ENCODE measurements around the gene SLC4A1AP. TPM values are rescaled to one million over a fixed set of nuclear protein-coding genes. Genes with fewer than 3 reads are reported as not detected.

SLC4A1AP gene
- total RNA-seq, 1 experiment from 2014 or later, result 19.8 TPM

- no peak for TF ChIP-seq REST (IDR thresholded peaks at IDR 0.05; ENCODE audit: low read depth)
These were observed 49.5 kb downstream of the SLC4A1AP start (continued) for GRCh38 chr2:27713201-27713600.

GRCh38 chr2:27714053-27714452, 50.4 kb downstream of the SLC4A1AP start:
- CTCF ChIA-PET, result no interaction called here
- H3K4me1 ChIP-seq (ENCODE audit: control insufficient read depth in 1 of 2, insufficient read depth in 2 of 2, low read length in 2 of 2), result peaks cover 8 to 45% of the 10 kb centered on the region in 2 experiments
- BruUV-seq (replicated peaks), result no TSS peak

More at GRCh38 chr2:27714053-27714452, 50.4 kb downstream of the SLC4A1AP start:
- ATAC-seq (no peak), DNase-seq (ENCODE audit: low read depth, low spot score) (no peak)
- no peaks in the 10 kb centered on the region for H3K9me3 ChIP-seq (ENCODE audit: control insufficient read depth in 1 of 2, insufficient read depth in 1 of 2, low read depth in 1 of 2, low read length in 2 of 2)
- no peaks in the 10 kb centered on the region for H3K27me3 ChIP-seq (ENCODE audit: insufficient read depth, low read length)
- TF ChIP-seq YY1 (IDR thresholded peaks at IDR 0.05; ENCODE audit: extremely low read depth, insufficient replicate concordance, low read depth, low read length) (no peak), EZH2phosphoT487 (IDR thresholded peaks at IDR 0.05; ENCODE audit: borderline replicate concordance) (no peak), POLR2A (IDR thresholded peaks at IDR 0.05; ENCODE audit: borderline replicate concordance, extremely low read depth, insufficient read depth, insufficient read length) (no peak), TCF7L2 (IDR thresholded peaks at IDR 0.05; ENCODE audit: borderline replicate concordance, extremely low read depth, insufficient read depth, insufficient read length) (no peak), SIN3A (IDR thresholded peaks at IDR 0.05; ENCODE audit: low read depth) (no peak), CBX3 (IDR thresholded peaks at IDR 0.05; ENCODE audit: low read depth) (no peak), EZH2 (IDR thresholded peaks at IDR 0.05) (no peak), ZNF274 (IDR thresholded peaks at IDR 0.05; ENCODE audit: low read depth, low read length) (no peak), CEBPB (IDR thresholded peaks at IDR 0.05; ENCODE audit: low read depth) (no peak), ZBTB33 (IDR thresholded peaks at IDR 0.05; ENCODE audit: extremely low read depth, insufficient replicate concordance, low read length) (no peak), ELF1 (IDR thresholded peaks at IDR 0.05; ENCODE audit: borderline replicate concordance, low read depth) (no peak), POLR2AphosphoS5 (IDR thresholded peaks at IDR 0.05; ENCODE audit: low read depth, low read length) (no peak), ATF3 (IDR thresholded peaks at IDR 0.05) (no peak), EGR1 (IDR thresholded peaks at IDR 0.05; ENCODE audit: low read depth) (no peak), SP1 (IDR thresholded peaks at IDR 0.05; ENCODE audit: low read depth) (no peak)
- no peak overlapping the region for H2AFZ ChIP-seq (ENCODE audit: low read depth, low read length, poor library complexity, severe bottlenecking)
- H3K9ac ChIP-seq (ENCODE audit: low read length), result no peak overlapping the region
- ChIA-PET POLR2A (interaction anchor here (0.9 kb wide), 1 partner anchor 8 kb away, joined by 3 read pairs; no protein-coding TSS in a partner anchor), RAD21 (ENCODE audit: low non-redundant PET in 1 of 2, low total read pairs in 2 of 2, uncharacterized antibody in 2 of 2, unreplicated experiment in 2 of 2) (no interaction called here)
- H3K4me3 ChIP-seq (replicated peaks in 1 of 2; ENCODE audit: low read depth in 1 of 2, low read length in 2 of 2), result no peak overlapping the region
- H3K9me2 ChIP-seq (ENCODE audit: insufficient read depth), result no peaks in the 10 kb centered on the region
- peak overlapping the region; percentile 80 for H3K4me2 ChIP-seq (ENCODE audit: low read length)
- H3K36me3 ChIP-seq (ENCODE audit: control insufficient read depth in 1 of 2, insufficient read depth in 2 of 2, low read length in 2 of 2), result no peaks in the 10 kb centered on the region
- no peaks in the 10 kb centered on the region for H4K20me1 ChIP-seq (ENCODE audit: insufficient read depth)
- intact Hi-C loops (cut with micrococcal nuclease), result no loop called here
- H3K27ac ChIP-seq (ENCODE audit: low read depth, low read length), result no peak overlapping the region
- no peaks in the 10 kb centered on the region for H3K79me2 ChIP-seq (ENCODE audit: insufficient read depth, low read length)

All from HCT116 (cell line).